Measurements from ENCODE around the gene USH1G.
A peak's percentile ranks its signal among the peaks of the same experiment; 100 is the strongest.

USH1G gene

GRCh38 chr17:74879308-74879707, 43.7 kb downstream of the USH1G start:
- Mint-ChIP-seq H3K4me1 (no peaks in the 10 kb centered on the region), H3K27me3 (peaks cover 26% of the 10 kb centered on the region), H3K27ac (ENCODE audit: low read depth) (no peak overlapping the region), H3K36me3 (ENCODE audit: insufficient read depth) (peaks cover 6% of the 10 kb centered on the region), H3K9me3 (no peaks in the 10 kb centered on the region), H3K4me3 (no peak overlapping the region)
- ATAC-seq (replicated peaks; ENCODE audit: extremely low read depth, poor library complexity, severe bottlenecking): no peak
- no peak for DNase-seq (ENCODE audit: low spot score in 2 of 2)

- H3K27me3 Mint-ChIP-seq: peaks cover 20% of the 10 kb centered on the region
- peaks cover 4% of the 10 kb centered on the region for H3K36me3 Mint-ChIP-seq (ENCODE audit: insufficient read depth)
- no peak overlapping the region for H3K4me3 Mint-ChIP-seq
- no peaks in the 10 kb centered on the region for H3K9me3 Mint-ChIP-seq
- DNase-seq (ENCODE audit: low spot score in 2 of 2) (no peak), ATAC-seq (replicated peaks; ENCODE audit: extremely low read depth, poor library complexity, severe bottlenecking) (no peak)
- H3K4me1 Mint-ChIP-seq: peaks cover 5% of the 10 kb centered on the region
- no peak overlapping the region for H3K27ac Mint-ChIP-seq (ENCODE audit: low read depth)
Observed at GRCh38 chr17:74878658-74879057, 44.4 kb downstream of the USH1G start.

GRCh38 chr17:74877592-74878548, 45.2 kb downstream of the USH1G start:
- Mint-ChIP-seq H3K9me3 (no peaks in the 10 kb centered on the region), H3K36me3 (ENCODE audit: insufficient read depth) (peaks cover 9% of the 10 kb centered on the region), H3K4me1 (peaks cover 6% of the 10 kb centered on the region), H3K27ac (ENCODE audit: low read depth) (no peak overlapping the region), H3K4me3 (no peak overlapping the region), H3K27me3 (peaks cover 12% of the 10 kb centered on the region)
- ATAC-seq (replicated peaks; ENCODE audit: extremely low read depth, poor library complexity, severe bottlenecking): no peak
- no peak for DNase-seq (ENCODE audit: low spot score in 2 of 2)

GRCh38 chr17:74875977-74876593, 47.0 kb downstream of the USH1G start:
- Mint-ChIP-seq H3K36me3 (ENCODE audit: insufficient read depth) (peaks cover 10% of the 10 kb centered on the region), H3K27me3 (no peaks in the 10 kb centered on the region), H3K4me1 (peaks cover 21% of the 10 kb centered on the region), H3K9me3 (no peaks in the 10 kb centered on the region), H3K27ac (ENCODE audit: low read depth) (no peak overlapping the region), H3K4me3 (no peak overlapping the region)
- no peak for DNase-seq (ENCODE audit: low spot score in 2 of 2)
- no peak for ATAC-seq (replicated peaks; ENCODE audit: extremely low read depth, poor library complexity, severe bottlenecking)

GRCh38 chr17:74875155-74875976, 47.7 kb downstream of the USH1G start:
- Mint-ChIP-seq H3K4me3 (no peak overlapping the region), H3K27ac (ENCODE audit: low read depth) (no peak overlapping the region), H3K27me3 (no peaks in the 10 kb centered on the region), H3K9me3 (no peaks in the 10 kb centered on the region), H3K36me3 (ENCODE audit: insufficient read depth) (peaks cover 8% of the 10 kb centered on the region), H3K4me1 (peaks cover 25% of the 10 kb centered on the region)
- DNase-seq (ENCODE audit: low spot score in 2 of 2) (no peak), ATAC-seq (replicated peaks; ENCODE audit: extremely low read depth, poor library complexity, severe bottlenecking) (no peak)

- no peak for ATAC-seq (replicated peaks; ENCODE audit: extremely low read depth, poor library complexity, severe bottlenecking)
- H3K27me3 Mint-ChIP-seq: no peaks in the 10 kb centered on the region
- H3K4me3 Mint-ChIP-seq: no peak overlapping the region
- no peak for DNase-seq (ENCODE audit: low spot score in 2 of 2)
- H3K9me3 Mint-ChIP-seq: no peaks in the 10 kb centered on the region
- peak overlapping the region; percentile 98 for H3K27ac Mint-ChIP-seq (ENCODE audit: low read depth)
- H3K36me3 Mint-ChIP-seq (ENCODE audit: insufficient read depth): peaks cover 8% of the 10 kb centered on the region
- H3K4me1 Mint-ChIP-seq: peaks cover 26% of the 10 kb centered on the region
Observed at GRCh38 chr17:74874615-74875037, 48.4 kb downstream of the USH1G start.

- ATAC-seq (replicated peaks; ENCODE audit: extremely low read depth, poor library complexity, severe bottlenecking) (no peak), DNase-seq (ENCODE audit: low spot score in 2 of 2) (no peak)
- H3K4me3 Mint-ChIP-seq: peak overlapping the region; percentile 77
- H3K36me3 Mint-ChIP-seq (ENCODE audit: insufficient read depth): peaks cover 8% of the 10 kb centered on the region
- no peaks in the 10 kb centered on the region for H3K9me3 Mint-ChIP-seq
- peak overlapping the region; percentile 98 for H3K27ac Mint-ChIP-seq (ENCODE audit: low read depth)
- no peaks in the 10 kb centered on the region for H3K27me3 Mint-ChIP-seq
- H3K4me1 Mint-ChIP-seq: peaks cover 26% of the 10 kb centered on the region
Observed at GRCh38 chr17:74873874-74874614, 49.0 kb downstream of the USH1G start.

GRCh38 chr17:74873037-74873873, 49.8 kb downstream of the USH1G start:
- H3K4me3 Mint-ChIP-seq: peak overlapping the region; percentile 77

GRCh38 chr17:74872313-74873036, 50.6 kb downstream of the USH1G start, which contains the start of gene FDXR:
FDXR (minus strand) TSS chr17:74872994; CDS start chr17:74872944, 50 bp downstream.
- ATAC-seq (replicated peaks; ENCODE audit: extremely low read depth, poor library complexity, severe bottlenecking) (peak; percentile 4), DNase-seq (ENCODE audit: low spot score in 2 of 2) (no peak)
- no peaks in the 10 kb centered on the region for H3K27me3 Mint-ChIP-seq
- H3K36me3 Mint-ChIP-seq (ENCODE audit: insufficient read depth): peaks cover 6% of the 10 kb centered on the region
- H3K4me1 Mint-ChIP-seq: peaks cover 26% of the 10 kb centered on the region
- no peaks in the 10 kb centered on the region for H3K9me3 Mint-ChIP-seq
- H3K27ac Mint-ChIP-seq (ENCODE audit: low read depth): peak within 1 kb of the TSS; percentile 98
- peak within 1 kb of the TSS; percentile 77 for H3K4me3 Mint-ChIP-seq

More at GRCh38 chr17:74873037-74873873, 49.8 kb downstream of the USH1G start:
- DNase-seq (ENCODE audit: low spot score in 2 of 2) (peak; percentile 98 to 99), ATAC-seq (replicated peaks; ENCODE audit: extremely low read depth, poor library complexity, severe bottlenecking) (peak; percentile 98)
- H3K36me3 Mint-ChIP-seq (ENCODE audit: insufficient read depth): peaks cover 8% of the 10 kb centered on the region
- H3K27me3 Mint-ChIP-seq: no peaks in the 10 kb centered on the region
- H3K9me3 Mint-ChIP-seq: no peaks in the 10 kb centered on the region
- peak overlapping the region; percentile 98 for H3K27ac Mint-ChIP-seq (ENCODE audit: low read depth)
- H3K4me1 Mint-ChIP-seq: peaks cover 26% of the 10 kb centered on the region

GRCh38 chr17:74871356-74872076, 51.5 kb downstream of the USH1G start:
- peaks cover 26% of the 10 kb centered on the region for H3K4me1 Mint-ChIP-seq
- no peaks in the 10 kb centered on the region for H3K9me3 Mint-ChIP-seq
- no peak overlapping the region for H3K27ac Mint-ChIP-seq (ENCODE audit: low read depth)
- peak overlapping the region; percentile 77 for H3K4me3 Mint-ChIP-seq
- ATAC-seq (replicated peaks; ENCODE audit: extremely low read depth, poor library complexity, severe bottlenecking) (no peak), DNase-seq (ENCODE audit: low spot score in 2 of 2) (no peak)
- H3K27me3 Mint-ChIP-seq: no peaks in the 10 kb centered on the region
- H3K36me3 Mint-ChIP-seq (ENCODE audit: insufficient read depth): peaks cover 6% of the 10 kb centered on the region

Data from central memory CD8-positive, alpha-beta T cell (primary cell).